Endodermal cell (in vitro differentiated cells): Measurements from ENCODE around the gene TCF12. TPM values are rescaled to one million over a fixed set of nuclear protein-coding genes. Genes with fewer than 3 reads are reported as not detected.
"Not testable (repeated sequence)": the region's sequence is repeated elsewhere in the genome, so short reads cannot be mapped to it uniquely, and the experiment has no call there.

ENCODE experiments used
- DNase-seq: peaks from one replicate; pipeline ENCODE4 v3.0.0-alpha.2; 2017
- H3K27ac ChIP-seq: 2 replicates; pipeline ENCODE4 v1.5.1; 2013; ENCODE audit warnings: mild to moderate bottlenecking, low read depth, low read length, moderate library complexity
- H3K27me3 ChIP-seq: 2 replicates; pipeline ENCODE4 v1.6.1; 2013; ENCODE audit warnings: mild to moderate bottlenecking, low read length, moderate library complexity; ENCODE audit not compliant: insufficient read depth, control insufficient read depth, poor library complexity, severe bottlenecking
- H3K36me3 ChIP-seq: 2 replicates; pipeline ENCODE4 v1.7.0; 2013; ENCODE audit warnings: mild to moderate bottlenecking, low read length, moderate library complexity; ENCODE audit not compliant: control insufficient read depth, insufficient read depth
- H3K4me1 ChIP-seq: one replicate; pipeline ENCODE4 v1.7.0; 2013; ENCODE audit warnings: low read length; ENCODE audit not compliant: control insufficient read depth, insufficient read depth
- H3K4me3 ChIP-seq: 2 replicates; pipeline ENCODE4 v1.5.1; 2013; ENCODE audit warnings: mild to moderate bottlenecking, low read length, moderate library complexity
- H3K9ac ChIP-seq: 2 replicates; pipeline ENCODE4 v1.6.1; 2013; ENCODE audit warnings: mild to moderate bottlenecking, low read length, moderate library complexity; ENCODE audit not compliant: poor library complexity, severe bottlenecking; ENCODE audit errors: extremely low read depth
- H3K9me3 ChIP-seq: 2 replicates; pipeline ENCODE4 v1.6.1; 2013; ENCODE audit warnings: mild to moderate bottlenecking, low read length, moderate library complexity; ENCODE audit not compliant: control insufficient read depth
- H3K27ac Mint-ChIP-seq: 2 replicates; pipeline ENCODE4 v1.8.0; 2020; ENCODE audit warnings: mixed read lengths
- H3K27me3 Mint-ChIP-seq: 2 replicates; pipeline ENCODE4 v1.8.0; 2021; ENCODE audit warnings: mild to moderate bottlenecking, mixed read lengths; ENCODE audit not compliant: insufficient read depth
- H3K36me3 Mint-ChIP-seq: 2 replicates; pipeline ENCODE4 v1.8.0; 2020; ENCODE audit warnings: low read depth, mixed read lengths
- H3K4me1 Mint-ChIP-seq: 2 replicates; pipeline ENCODE4 v1.8.0; 2020; ENCODE audit warnings: mixed read lengths
- H3K4me3 Mint-ChIP-seq: 2 replicates; pipeline ENCODE4 v1.8.0; 2020; ENCODE audit warnings: mild to moderate bottlenecking, moderate library complexity, mixed read lengths
- H3K9me3 Mint-ChIP-seq: 2 replicates; pipeline ENCODE4 v1.8.0; 2020; ENCODE audit warnings: mild to moderate bottlenecking, mixed read lengths
- WGBS, 2 experiments: methylation state at CpG; one replicate each; pipeline versions ENCODE4 v1.1.5 to v1.1.7; 2013; ENCODE audit warnings: missing lambda C conversion rate in 2 of 2, mixed read lengths in 1 of 2; ENCODE audit not compliant: insufficient coverage in 1 of 2, insufficient read length in 1 of 2; 5-methylcytosine and 5-hydroxymethylcytosine counted together
- total RNA-seq, 2 donors: library from RNA; stranded (reverse); fragmentation: NEBNext Ultra II Directional in 1 of 2; extraction: Animal tissue kit (Norgen Biotek cat#: 25700) in 1 of 2; gene quantifications; 2 replicates in 1 of 2; 3 replicates in 1 of 2; pipeline ENCODE4 v1.2.1, GENCODE V29; 2021
- TF ChIP-seq, protein P1 (sequence below): fragments of 200-600 bp; sonication (generic); conservative IDR thresholded peaks from 2 replicates; pipeline ENCODE4 v1.5.0; 2021; ENCODE audit warnings: antibody characterized with exemption, mild to moderate bottlenecking

The TCF12 gene
- total RNA-seq, 2 donors from 2014 or later = 103 to 121 TPM

DNA sequence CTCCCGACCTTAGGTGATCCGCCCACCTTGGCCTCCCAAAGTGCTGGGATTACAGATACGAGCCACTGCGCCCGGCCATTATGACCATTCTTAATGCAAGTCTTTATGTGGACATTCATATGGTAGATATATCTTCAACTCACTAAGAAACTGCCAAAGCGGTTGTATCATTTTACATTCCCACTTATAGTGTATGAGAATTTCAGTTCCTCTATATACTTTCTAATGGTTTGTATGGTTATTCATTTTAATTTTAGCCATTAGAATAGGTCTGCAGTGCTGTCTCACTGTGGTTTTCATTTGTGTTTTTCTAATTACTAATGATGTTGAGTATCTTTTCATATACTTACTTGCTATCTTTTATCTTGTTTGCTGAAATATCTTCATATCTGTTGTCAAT, 32.5 kb downstream of the TCF12 start:
- no peak overlapping the region for H3K27ac Mint-ChIP-seq
- DNase-seq = no peak
- peaks cover 36% of the 10 kb centered on the region for H3K36me3 Mint-ChIP-seq
- 98% methylated on average over 5 of the region's 6 CpGs; no CpG with 5 or more reads in 1 of the 2 experiments for WGBS, 2 experiments
- H3K27me3 Mint-ChIP-seq = no peaks in the 10 kb centered on the region
- no peak overlapping the region for H3K4me3 Mint-ChIP-seq
- Histone ChIP-seq H3K36me3 (peaks cover 7% of the 10 kb centered on the region), H3K4me1 (no peaks in the 10 kb centered on the region), H3K27me3 (no peaks in the 10 kb centered on the region), H3K9me3 (peaks cover 45% of the 10 kb centered on the region), H3K27ac (no peak overlapping the region), H3K4me3 (no peak overlapping the region), H3K9ac (no peak overlapping the region)
- H3K9me3 Mint-ChIP-seq = peaks cover 20% of the 10 kb centered on the region
- H3K4me1 Mint-ChIP-seq = no peaks in the 10 kb centered on the region
- TF ChIP-seq, protein P1, sequence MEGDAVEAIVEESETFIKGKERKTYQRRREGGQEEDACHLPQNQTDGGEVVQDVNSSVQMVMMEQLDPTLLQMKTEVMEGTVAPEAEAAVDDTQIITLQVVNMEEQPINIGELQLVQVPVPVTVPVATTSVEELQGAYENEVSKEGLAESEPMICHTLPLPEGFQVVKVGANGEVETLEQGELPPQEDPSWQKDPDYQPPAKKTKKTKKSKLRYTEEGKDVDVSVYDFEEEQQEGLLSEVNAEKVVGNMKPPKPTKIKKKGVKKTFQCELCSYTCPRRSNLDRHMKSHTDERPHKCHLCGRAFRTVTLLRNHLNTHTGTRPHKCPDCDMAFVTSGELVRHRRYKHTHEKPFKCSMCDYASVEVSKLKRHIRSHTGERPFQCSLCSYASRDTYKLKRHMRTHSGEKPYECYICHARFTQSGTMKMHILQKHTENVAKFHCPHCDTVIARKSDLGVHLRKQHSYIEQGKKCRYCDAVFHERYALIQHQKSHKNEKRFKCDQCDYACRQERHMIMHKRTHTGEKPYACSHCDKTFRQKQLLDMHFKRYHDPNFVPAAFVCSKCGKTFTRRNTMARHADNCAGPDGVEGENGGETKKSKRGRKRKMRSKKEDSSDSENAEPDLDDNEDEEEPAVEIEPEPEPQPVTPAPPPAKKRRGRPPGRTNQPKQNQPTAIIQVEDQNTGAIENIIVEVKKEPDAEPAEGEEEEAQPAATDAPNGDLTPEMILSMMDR = no peak

- Histone ChIP-seq H3K36me3 (peaks cover 3% of the 10 kb centered on the region), H3K27ac (no peak overlapping the region), H3K9ac (no peak overlapping the region), H3K4me1 (no peaks in the 10 kb centered on the region), H3K9me3 (peaks cover 40% of the 10 kb centered on the region), H3K27me3 (no peaks in the 10 kb centered on the region), H3K4me3 (no peak overlapping the region)
- no peak for DNase-seq
- TF ChIP-seq, protein P1 = no peak
- H3K4me1 Mint-ChIP-seq = peaks cover 14% of the 10 kb centered on the region
- no peak overlapping the region for H3K27ac Mint-ChIP-seq
- peaks cover 30% of the 10 kb centered on the region for H3K36me3 Mint-ChIP-seq
- no peak overlapping the region for H3K4me3 Mint-ChIP-seq
- H3K9me3 Mint-ChIP-seq = peaks cover 14% of the 10 kb centered on the region
- WGBS, 2 experiments = no CpG with 5 or more reads among the region's 1 CpG
- H3K27me3 Mint-ChIP-seq = no peaks in the 10 kb centered on the region
Measured at GRCh38 chr15:56953790-56954189, 35.3 kb downstream of the TCF12 start.

- Mint-ChIP-seq H3K9me3 (peaks cover 14% of the 10 kb centered on the region), H3K36me3 (peaks cover 30% of the 10 kb centered on the region), H3K4me1 (peaks cover 20% of the 10 kb centered on the region)
- not testable (repeated sequence) for H3K4me3 ChIP-seq, H3K4me3 Mint-ChIP-seq, H3K9ac ChIP-seq, H3K27ac ChIP-seq, H3K27me3 ChIP-seq, H3K4me1 ChIP-seq, H3K27ac Mint-ChIP-seq, H3K27me3 Mint-ChIP-seq, DNase-seq, H3K36me3 ChIP-seq
- 97% methylated on average over 5 of the region's 5 CpGs; no CpG with 5 or more reads in 1 of the 2 experiments for WGBS, 2 experiments
- H3K9me3 ChIP-seq = peaks cover 40% of the 10 kb centered on the region
Measured at GRCh38 chr15:56955011-56955410, 36.6 kb downstream of the TCF12 start.

- peaks cover 14% of the 10 kb centered on the region for H3K9me3 Mint-ChIP-seq
- peaks cover 37% of the 10 kb centered on the region for H3K9me3 ChIP-seq
Measured at GRCh38 chr15:56956538-56956937, 38.1 kb downstream of the TCF12 start.

More at GRCh38 chr15:56956538-56956937, 38.1 kb downstream of the TCF12 start:
- H3K27me3 Mint-ChIP-seq = no peaks in the 10 kb centered on the region
- peaks cover 27% of the 10 kb centered on the region for H3K36me3 Mint-ChIP-seq
- Histone ChIP-seq H3K27ac (no peak overlapping the region), H3K9ac (no peak overlapping the region), H3K36me3 (no peaks in the 10 kb centered on the region), H3K4me3 (no peak overlapping the region), H3K4me1 (no peaks in the 10 kb centered on the region), H3K27me3 (no peaks in the 10 kb centered on the region)
- TF ChIP-seq, protein P1 = no peak
- no peak for DNase-seq
- peaks cover 20% of the 10 kb centered on the region for H3K4me1 Mint-ChIP-seq
- H3K4me3 Mint-ChIP-seq = no peak overlapping the region
- H3K27ac Mint-ChIP-seq = no peak overlapping the region
